NCI-H128 (cell line): ENCODE data around the gene GLYATL1B.
"Not testable (repeated sequence)": the region's sequence is repeated elsewhere in the genome, so short reads cannot be mapped to it uniquely, and the experiment has no call there.

Experiments used
- DNase-seq: peaks from one replicate; lab custom pipeline; 2025; ENCODE audit not compliant: unreplicated experiment; lab: John Stamatoyannopoulos, UW

The GLYATL1B gene, protein sequence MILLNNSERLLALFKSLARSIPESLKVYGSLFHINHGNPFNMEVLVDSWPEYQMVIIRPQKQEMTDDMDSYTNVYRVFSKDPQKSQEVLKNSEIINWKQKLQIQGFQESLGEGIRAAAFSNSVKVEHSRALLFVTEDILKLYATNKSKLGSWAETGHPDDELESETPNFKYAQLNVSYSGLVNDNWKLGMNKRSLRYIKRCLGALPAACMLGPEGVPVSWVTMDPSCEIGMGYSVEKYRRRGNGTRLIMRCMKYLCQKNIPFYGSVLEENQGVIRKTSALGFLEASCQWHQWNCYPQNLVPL

DNA sequence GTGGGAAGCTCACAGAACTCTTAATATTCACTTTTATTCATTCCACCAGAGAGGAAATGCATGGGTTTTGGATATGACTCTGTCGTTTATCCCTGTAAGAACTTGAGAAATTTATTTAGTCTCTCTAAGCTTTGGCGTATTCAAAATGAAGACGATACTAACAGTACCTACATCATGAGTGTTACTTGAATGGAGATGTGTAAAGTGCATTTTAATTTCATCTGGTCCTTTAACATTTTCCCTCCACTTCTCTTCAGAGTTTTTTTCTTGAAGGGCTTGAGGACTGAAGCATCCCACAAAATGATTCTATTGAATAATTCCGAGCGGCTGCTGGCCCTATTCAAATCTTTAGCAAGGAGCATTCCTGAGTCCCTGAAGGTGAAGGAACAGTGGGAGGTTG lies at the start of gene GLYATL1B:
TSS of gene GLYATL1B (plus strand) at position 301 of the 400 bp plus-strand sequence. CDS start at position 301, 0 bp downstream.
- not testable (repeated sequence) for DNase-seq

DNA sequence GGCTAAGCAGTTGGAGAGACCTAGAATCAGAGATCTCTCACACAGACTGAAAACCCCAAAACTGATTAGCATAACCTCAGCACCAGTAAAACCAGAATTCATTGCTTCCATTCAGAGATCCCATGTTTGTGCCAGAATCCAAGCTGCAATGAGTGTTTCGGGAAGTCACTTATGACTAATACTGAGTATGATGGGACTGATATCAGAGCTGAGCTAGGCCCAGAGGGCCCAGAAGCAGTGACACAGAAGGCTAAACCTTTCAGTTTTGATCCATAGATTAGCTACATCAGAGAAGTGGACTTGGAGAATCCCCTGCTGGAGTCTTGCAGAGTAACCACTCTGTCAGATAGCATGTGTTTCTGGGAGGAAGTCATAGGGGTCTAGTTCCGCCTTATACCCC lies 49.6 kb upstream of the GLYATL1B start:
- DNase-seq = not testable (repeated sequence)

DNA sequence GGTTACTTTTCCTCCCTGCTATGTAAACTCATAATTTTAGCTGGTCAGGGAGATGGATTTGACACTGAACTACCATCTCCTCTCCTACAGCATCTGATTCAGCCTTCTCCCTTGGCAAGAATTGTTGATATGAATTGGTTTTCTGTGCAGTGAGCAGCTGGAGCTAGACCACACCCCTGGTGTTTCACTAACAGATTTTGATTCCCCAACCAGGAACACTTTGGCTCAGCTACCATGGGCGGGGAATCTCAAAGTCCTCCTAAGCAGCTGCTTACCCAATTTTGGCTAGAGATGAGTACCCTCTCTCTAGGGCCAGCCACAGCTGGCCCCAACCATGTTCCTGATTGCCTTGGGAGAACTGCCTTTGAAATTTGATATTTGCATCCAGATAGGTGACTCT lies 48.7 kb upstream of the GLYATL1B start:
- not testable (repeated sequence) for DNase-seq

DNA sequence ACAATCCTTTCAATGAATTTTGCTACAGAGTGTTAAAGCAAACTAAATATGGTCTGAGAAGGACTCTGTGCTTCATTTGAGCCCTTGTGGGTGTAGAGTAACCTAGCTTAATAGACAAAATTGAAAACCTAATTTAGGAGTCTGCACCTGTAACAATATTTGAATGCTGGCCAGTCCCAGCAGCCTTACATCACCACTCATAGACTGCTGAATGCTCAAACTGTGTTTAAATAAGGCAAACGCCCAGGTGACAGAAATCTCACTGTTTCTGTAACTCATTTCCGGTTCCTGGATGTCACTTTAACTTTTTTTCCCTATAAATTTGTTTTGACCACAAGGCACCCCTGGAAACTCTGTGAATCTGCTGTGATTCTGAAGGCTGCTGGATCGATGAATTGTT lies 45.5 kb upstream of the GLYATL1B start:
- DNase-seq = no peak

DNA sequence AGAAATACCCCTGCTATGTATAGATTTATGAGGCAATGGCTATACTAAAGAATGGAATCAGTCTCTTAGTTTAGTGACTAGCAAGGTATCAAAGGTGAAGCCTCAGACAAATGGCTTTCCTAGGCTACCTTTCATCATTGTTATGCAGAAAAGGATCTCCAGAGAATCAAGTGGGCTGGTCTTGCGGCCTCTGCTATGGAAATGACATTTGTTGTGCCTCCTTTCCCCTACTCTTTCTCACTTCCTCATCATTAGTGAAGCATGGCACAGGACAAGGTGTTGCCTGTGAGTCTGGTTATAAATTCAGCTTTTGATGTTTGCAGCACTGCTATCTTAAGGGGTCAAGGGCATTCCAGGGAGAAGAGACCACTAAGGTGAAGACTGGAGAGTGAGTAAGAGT lies 34.7 kb upstream of the GLYATL1B start:
- not testable (repeated sequence) for DNase-seq

DNA sequence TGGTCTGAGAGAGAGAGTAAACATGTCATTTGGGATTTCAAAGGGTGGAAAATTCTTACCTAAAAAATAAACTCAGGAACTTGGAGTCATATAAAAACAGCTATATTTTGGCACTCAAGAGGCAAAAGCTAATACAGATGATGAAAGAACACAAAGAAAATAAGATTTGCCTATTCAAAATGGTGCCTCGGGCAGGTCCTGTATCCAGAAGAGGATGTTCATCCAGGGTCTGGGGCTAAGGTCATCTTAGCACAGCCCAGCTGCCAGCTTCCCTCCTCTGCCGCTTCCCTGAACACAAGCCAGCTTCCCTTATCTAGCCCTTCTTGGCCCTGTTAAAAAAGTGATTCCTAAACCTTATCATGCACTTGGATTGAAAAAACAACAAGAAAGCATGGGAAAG lies 33.8 kb upstream of the GLYATL1B start:
- DNase-seq = not testable (repeated sequence)

DNA sequence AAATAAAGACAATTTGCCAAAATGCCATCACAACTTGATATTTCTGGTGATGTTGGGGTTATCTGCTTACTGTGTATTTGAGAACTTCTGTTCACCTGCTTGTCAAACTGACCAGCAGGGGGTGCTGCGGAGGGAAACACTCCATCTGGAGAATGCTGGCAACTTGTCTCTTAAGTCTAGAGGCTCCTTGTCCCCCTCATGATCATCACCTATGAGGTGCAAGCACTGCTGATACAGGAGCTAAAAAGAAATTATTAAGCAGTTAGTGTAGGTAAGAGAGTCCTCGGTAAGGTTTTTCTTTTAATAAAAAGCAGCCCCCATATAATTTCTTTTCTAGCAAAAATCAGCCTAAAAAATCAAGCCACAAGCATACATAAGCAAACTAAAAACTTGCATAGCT lies 32.7 kb upstream of the GLYATL1B start:
- no peak for DNase-seq

DNA sequence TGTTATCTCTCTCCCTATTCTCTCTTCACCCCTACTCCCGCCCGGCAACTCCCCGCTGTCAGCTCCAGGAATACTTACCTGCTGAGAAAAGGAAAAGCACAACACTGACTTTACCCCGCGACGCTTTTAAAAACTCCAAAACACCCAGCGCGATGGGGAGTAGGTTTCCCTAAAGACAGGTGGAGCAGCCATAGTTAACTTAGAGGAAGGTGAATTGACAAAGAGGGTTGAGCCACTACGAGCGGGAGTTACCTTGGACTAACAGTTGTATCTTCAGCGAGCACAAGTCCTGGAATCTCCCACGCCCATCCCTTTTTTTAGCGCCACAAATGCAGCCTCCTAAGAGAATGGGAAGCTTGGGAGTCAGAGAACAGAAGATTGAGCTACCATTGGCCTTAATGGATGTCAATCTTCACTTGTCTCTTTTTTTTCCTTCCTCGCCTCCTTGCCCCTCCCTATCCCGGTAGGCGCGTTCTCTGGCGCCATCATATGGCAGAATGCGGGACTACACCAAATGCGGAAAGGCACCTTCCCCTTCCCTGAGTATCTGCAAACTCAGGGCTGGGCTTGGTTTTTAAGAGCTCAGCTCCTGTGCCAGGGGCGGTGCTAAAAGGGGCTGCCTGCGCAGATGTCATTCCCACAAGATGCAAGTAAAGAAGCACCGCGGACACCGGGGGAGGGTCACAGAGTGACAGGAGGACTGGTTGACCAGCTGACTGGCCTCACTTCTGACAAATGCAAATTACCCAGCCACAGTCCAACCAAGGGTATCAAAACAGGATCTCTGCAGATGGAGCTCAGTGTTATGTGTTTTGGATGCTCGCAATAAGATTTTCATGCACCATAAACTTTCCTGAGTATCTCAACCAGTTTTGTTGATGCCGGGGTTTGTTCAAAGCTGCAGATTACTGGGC lies 27.7 kb upstream of the GLYATL1B start:
- peak; percentile 76 for DNase-seq

DNA sequence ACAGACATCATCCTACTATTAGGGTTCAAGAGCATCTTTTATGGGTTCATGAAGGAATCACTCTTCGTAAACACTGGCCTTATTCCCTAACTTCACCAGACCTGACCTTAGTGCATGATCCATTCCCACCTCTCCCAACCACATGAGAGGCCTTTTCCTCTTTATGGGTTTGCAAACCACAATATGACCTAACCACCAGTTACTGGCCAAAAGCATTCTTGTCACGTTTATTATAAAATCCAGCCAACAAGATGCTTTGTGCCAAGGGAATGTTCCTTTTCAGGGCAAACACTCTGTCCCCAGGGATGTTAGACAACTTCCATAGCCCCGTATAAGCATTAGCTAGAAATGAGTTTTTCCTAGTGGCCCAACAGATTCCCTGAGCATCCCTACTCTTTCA lies 26.0 kb upstream of the GLYATL1B start:
- not testable (repeated sequence) for DNase-seq

DNA sequence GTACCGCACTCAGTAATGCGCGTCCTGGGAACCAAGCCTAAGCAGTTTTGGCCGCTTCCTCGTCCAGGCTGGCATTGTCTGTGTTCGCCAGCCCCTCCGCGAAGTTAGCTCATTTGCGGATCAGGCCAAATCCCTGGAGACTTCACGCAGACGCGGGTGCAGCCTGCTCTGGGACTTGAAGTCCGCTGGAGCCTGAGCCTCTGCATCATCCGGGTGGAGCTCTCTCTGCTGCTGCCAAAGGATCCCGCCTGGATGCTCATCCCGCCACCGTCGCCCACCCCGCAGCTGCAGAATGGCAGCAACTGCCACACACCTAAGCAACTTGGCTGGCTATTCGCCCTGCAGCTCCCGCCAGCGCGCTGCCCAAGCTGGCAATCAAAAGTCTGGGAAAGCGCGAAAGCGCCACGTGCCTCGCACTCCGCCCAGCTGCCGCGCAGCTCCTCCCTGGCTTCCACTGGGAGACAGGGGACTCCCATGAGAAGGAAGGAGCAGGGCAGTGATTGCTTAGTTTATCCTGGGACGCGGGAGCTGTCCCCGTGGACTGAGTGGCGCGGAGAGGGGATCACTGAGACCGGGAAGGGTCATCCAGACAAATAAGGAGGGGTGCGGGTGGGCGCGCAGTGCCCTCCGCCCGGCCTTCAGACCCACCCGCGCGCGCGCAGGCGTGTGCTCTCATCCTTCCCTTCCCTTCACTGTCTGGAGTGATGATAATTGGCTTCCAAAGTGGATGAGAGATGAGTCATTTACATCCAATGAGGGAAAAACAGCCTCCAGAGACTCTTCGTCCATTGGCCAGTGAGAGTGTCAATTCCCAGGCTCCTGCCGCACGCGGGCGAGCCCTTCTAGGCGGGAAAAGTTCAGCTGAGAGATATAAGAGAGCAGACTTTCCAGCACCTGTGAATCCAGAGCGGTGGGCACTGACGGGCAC lies 23.2 kb upstream of the GLYATL1B start:
- DNase-seq = no peak

DNA sequence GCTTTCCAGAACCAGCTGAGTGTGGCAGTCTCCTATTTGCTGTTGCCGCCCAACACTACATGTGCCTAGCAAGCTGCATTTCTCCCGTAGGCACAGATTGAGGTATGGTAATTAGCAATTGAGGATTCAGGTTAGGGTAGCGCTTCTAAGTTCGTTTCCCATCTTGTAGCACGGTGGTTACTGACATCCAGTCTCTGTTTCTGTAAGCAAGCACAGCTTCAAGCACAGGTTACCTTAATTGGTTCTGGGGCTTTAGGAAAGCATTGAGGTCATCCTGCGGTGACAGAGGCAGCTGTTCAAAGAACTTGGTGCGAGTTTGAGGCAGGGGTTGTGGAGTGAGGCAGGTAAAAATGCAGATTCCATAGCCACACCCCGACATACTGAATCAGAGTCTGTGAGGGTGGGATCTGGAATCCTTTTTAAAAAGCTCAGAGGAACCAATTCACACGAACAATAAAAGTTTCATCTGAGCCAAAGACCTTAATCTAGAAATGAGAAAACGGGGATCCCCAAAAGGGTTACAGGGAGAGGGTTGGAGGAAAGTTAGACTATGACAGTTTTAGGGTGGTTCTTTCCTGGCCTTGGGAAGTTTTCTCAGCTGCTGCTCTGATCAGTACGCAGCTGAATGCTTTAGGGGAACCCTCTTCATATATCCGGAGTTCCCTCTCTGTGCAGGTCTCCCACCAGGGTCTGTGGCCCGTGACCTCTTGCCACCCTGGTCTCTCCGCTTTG lies 21.9 kb upstream of the GLYATL1B start:
- not testable (repeated sequence) for DNase-seq

DNA sequence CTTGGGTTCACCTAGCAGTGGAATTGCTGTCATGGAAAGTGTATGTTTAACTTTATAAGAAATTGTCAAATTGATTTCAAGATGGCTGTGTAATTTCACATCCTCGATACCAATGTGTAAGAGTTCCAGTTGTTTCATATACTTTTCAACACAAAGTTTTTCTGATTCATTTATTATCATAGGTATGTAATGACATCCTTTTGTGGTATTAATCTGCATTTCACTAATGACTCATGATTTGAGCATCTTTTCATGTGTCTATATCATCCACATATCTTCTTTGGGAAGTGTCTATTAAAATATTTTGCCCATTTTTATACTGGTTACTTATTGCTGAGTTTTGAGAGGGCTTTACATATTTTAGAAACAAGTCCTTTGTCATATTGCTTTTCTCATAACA lies 17.0 kb upstream of the GLYATL1B start:
- DNase-seq = no peak

DNA sequence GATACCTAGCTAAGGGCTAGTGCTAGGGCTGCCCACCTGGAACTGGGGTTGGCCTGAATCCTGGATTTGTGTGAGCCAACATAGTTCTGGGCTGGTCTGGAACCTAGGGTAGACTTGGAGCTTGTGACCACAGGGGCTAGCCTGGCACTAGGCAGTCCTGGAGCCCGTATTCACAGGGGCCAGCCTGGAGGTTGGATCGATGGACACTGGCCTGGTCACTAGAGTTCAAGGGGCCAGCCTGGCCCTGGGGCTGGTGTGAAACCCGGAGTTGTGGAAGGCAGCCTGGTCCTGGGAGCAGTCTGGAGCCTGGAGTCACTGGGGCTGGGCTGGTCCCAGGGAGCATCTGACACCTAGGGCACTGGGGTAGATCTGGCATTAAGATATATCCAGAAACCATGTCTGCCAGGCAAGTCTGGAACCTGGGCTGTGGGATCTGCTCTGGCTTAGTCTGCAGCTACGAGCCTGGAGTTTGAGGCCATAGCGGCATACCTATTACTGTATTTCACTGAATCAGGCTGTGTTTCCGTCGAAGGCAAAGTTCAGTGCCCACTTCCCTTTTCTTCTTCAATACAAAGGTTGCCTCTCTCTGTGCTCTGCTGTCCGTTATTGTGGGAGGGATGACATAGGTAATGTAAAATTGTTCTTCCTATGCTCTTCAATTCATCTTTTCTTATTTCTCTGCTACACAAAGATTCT lies 9.1 kb upstream of the GLYATL1B start:
- DNase-seq = no peak

DNA sequence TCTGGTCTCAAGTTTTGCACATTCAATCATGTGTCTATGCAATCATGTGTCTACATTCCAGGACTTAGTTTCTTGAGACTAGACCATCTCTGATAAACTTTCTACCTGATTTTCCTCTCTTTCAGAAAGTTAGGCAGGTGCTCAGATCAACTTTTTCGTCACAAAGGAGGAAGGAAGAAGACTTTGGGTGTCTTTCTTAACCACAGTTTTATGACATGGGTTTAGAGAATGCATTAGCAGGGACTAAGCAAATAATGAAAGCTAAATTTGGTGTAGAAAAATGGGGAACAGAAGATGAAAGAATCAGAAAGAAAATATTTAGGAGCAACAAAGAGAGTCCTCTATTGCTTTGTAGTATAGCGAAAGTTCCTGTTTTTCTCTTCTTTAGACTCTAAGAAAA lies 7.7 kb upstream of the GLYATL1B start:
- DNase-seq = no peak

DNA sequence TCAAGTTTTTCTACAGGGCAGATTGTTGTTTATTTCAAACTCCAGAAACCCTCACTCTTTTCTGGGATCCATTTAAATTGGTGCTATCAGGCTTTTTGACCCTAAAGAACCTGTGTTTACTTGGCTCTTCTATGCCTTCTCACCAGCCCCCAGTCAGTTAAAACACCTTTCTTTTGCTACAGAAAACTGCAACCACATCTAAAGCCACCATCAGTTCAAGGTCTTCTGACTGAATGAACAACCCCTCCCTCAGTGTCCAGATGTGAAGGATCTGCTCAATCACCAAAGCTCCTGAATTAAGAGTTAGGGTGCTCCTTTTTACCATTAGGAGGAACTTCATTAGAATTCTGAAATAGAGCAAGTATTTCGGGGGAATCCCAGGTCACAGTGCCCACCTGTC lies 7.0 kb upstream of the GLYATL1B start:
- no peak for DNase-seq

DNA sequence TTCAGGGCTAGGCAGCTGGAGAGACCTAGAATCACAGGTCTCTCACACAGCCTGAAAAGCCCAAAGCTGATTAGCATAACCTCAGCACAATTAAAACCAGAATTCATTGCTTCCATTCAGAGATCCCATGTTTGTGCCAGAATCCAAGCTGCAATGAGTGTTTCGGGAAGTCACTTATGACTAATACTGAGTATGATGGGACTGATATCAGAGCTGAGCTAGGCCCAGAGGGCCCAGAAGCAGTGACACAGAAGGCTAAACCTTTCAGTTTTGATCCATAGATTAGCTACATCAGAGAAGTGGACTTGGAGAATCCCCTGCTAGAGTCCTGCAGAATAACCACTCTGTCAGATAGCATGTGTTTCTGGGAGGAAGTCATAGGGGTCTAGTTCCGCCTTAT lies 5.7 kb upstream of the GLYATL1B start:
- not testable (repeated sequence) for DNase-seq

DNA sequence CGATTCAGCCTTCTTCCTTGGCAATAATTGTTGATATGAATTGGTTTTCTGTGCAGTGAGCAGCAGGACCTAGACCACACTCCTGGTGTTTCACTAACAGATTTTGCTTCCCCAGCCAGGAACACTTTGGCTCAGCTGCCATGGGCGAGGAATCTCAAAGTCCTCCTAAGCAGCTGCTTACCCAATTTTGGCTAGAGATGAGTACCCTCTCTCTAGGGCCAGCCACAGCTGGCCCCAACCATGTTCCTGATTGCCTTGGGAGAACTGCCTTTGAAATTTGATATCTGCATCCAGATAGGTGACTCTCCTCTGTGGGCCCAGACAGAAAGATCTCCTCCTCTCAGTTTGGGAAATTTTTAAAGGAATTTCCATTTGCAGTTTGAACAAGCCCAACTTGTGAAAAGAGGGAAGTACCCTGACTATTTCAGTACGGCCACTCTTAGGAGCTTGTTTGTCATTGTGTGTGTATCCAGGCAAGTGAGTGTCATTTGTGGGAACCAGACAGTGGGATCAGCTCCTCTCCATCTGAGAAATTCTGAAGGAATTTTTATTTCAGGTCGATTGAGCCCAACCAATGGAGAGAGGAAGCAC lies 4.6 kb upstream of the GLYATL1B start:
- not testable (repeated sequence) for DNase-seq

DNA sequence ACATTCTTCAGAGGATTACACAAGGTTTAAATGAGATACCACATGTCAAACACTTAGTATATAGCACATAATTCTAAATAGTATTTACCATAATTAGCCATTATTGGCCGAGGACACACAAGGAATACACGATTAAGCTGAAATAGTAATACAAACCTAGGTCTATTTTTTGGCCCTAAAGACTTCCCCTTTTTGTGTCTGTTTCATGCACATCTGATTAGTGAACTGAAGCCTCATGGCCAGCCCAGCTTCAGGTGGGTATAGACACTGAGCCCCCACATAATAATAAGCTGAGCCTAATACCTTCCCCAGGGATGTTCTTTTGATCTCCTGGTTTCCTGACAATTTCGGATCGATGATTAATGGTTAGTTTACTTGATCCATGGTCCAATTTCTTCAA lies 2.1 kb downstream of the GLYATL1B start:
- no peak for DNase-seq

DNA sequence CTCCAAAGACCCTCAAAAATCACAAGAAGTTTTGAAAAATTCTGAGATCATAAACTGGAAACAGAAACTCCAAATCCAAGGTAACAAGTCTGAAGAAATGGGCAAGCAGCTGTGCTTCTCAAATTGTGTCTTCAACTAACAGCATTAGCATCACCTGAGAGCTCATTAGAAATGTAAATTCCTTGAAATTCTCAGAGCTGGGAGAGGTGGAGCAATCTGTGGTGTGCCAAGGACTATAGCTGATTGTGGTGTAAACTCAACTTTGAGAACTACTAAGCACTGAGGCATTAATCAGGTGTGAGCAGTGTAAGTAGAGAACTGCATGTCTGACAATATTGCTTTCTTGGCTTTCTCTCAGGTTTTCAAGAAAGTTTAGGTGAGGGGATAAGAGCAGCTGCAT lies 7.5 kb downstream of the GLYATL1B start:
- not testable (repeated sequence) for DNase-seq
